Measurements from ENCODE around the gene PTPN1. TPM values are rescaled to one million over a fixed set of nuclear protein-coding genes. Genes with fewer than 3 reads are reported as not detected.

PTPN1 gene
- polyA plus RNA-seq, 1 of the 3 experiments (the other 2 are of a cell fraction), result 23.6 TPM

DNA sequence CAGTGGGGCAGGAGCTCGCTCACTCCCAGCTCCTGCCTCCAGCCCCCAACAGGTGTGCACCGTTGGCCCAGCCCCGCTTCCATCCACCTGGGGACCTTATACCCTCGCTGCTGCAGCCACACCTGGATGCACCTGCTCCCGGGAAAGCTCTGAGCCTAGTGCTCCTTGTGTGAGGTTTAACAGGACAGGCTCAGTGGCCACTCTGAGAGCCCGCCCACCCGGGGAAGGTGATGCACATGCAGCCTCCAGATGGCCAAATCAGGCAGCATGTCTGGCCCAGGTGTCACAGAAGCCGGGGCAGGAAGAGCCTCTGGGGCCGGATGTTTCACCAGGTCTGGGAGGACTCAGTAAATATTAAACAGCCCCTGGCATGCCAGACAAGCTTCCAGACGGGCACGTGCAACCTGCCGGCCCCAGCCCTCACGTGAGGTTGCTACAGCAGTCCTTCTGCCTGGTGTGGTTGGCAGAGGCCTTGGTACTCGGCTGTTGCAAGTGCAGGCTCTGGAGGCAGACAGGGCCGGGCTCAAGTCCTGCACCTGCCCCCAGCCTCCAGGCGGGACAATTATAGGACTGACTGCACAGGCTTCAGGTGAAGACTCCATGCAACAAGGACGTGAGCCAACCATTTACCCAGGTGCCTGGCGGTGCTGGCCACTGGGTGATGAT lies 114.3 kb downstream of the PTPN1 start:
- Histone ChIP-seq H3K9me3 (peaks cover 3% of the 10 kb centered on the region; the same call in 1 of the 2 replicates), H3K4me1 (ENCODE audit: control insufficient read depth in 1 of 2, insufficient read depth in 2 of 2, low read depth in 1 of 2, low read length in 1 of 2) (peaks cover 0 to 26% of the 10 kb centered on the region in 2 experiments; a peak in 1 of 4 replicates), H3K4me2 (no peak overlapping the region), H3K27ac (ENCODE audit: low read depth in 2 of 2, low read length in 1 of 2) (peak overlapping the region in 1 of 2 experiments; percentile 44; a peak in 1 of 4 replicates), H4K20me1 (ENCODE audit: insufficient read depth) (no peaks in the 10 kb centered on the region), H3K27me3 (ENCODE audit: insufficient read depth) (no peaks in the 10 kb centered on the region), H3K36me3 (replicated peaks in 1 of 2; ENCODE audit: control insufficient read depth in 1 of 2, insufficient read depth in 2 of 2, low read length in 1 of 2) (no peaks in the 10 kb centered on the region), H3K9me2 (no peaks in the 10 kb centered on the region), H2AFZ (ENCODE audit: low read depth) (no peak overlapping the region), H3K79me2 (ENCODE audit: insufficient read depth) (no peaks in the 10 kb centered on the region), H3K9ac (no peak overlapping the region), H3F3A (replicated peaks; ENCODE audit: insufficient read depth) (no peaks in the 10 kb centered on the region), H3K4me3 (ENCODE audit: low read depth in 2 of 2, low read length in 1 of 2) (no peak overlapping the region)
- peak; percentile 60 for DNase-seq
- TF ChIP-seq GABPA (IDR thresholded peaks at IDR 0.05; ENCODE audit: low read depth), result no peak
- TF ChIP-seq GATA2 (CRISPR knock-in tag; IDR thresholded peaks at IDR 0.05), result no peak; the same call in 1 of the 2 replicates
- no peak for TF ChIP-seq USF1 (IDR thresholded peaks at IDR 0.05; ENCODE audit: borderline replicate concordance, low read depth)
- TF ChIP-seq MEF2A (IDR thresholded peaks at IDR 0.05; ENCODE audit: borderline replicate concordance, low read depth), result no peak
- TF ChIP-seq MXI1 (IDR thresholded peaks at IDR 0.05; ENCODE audit: low read depth, low read length), result 0 out of 2 replicates have a peak, but pooled peaks have one; percentile 25
- TF ChIP-seq NRF1 (IDR thresholded peaks at IDR 0.05; ENCODE audit: low read depth, low read length), result no peak
- no peak for TF ChIP-seq CTCF (IDR thresholded peaks at IDR 0.05)
- no peak for TF ChIP-seq RXRA (IDR thresholded peaks at IDR 0.05; ENCODE audit: borderline replicate concordance, low read depth)
- no peak for TF ChIP-seq TEAD4 (IDR thresholded peaks at IDR 0.05; ENCODE audit: borderline replicate concordance, insufficient read depth)
- no peak for TF ChIP-seq EZH2phosphoT487 (IDR thresholded peaks at IDR 0.05; ENCODE audit: borderline replicate concordance, low read depth)
- no peak for TF ChIP-seq SMC3 (IDR thresholded peaks at IDR 0.05; ENCODE audit: low read depth, low read length)
- TF ChIP-seq, protein P1, sequence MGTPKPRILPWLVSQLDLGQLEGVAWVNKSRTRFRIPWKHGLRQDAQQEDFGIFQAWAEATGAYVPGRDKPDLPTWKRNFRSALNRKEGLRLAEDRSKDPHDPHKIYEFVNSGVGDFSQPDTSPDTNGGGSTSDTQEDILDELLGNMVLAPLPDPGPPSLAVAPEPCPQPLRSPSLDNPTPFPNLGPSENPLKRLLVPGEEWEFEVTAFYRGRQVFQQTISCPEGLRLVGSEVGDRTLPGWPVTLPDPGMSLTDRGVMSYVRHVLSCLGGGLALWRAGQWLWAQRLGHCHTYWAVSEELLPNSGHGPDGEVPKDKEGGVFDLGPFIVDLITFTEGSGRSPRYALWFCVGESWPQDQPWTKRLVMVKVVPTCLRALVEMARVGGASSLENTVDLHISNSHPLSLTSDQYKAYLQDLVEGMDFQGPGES (IDR thresholded peaks at IDR 0.05; ENCODE audit: low read depth, low read length), result no peak
- TF ChIP-seq CHD2 (IDR thresholded peaks at IDR 0.05; ENCODE audit: low read length, partially characterized antibody), result no peak
- TF ChIP-seq MAX (IDR thresholded peaks at IDR 0.05; ENCODE audit: low read depth), result no peak
- peak in 1 of 2 experiments; percentile 48; a peak in 1 of 4 replicates for TF ChIP-seq EP300 (IDR thresholded peaks at IDR 0.05; ENCODE audit: borderline replicate concordance in 1 of 2, low read depth in 1 of 2, low read length in 1 of 2)
- no peak for TF ChIP-seq REST (IDR thresholded peaks at IDR 0.05; ENCODE audit: low read depth, low read length)
- TF ChIP-seq JUND (IDR thresholded peaks at IDR 0.05), result no peak
- 67% methylated on average over 11 of the region's 18 CpGs for WGBS (ENCODE audit: low lambda C conversion rate)
- CTCF ChIA-PET, result interaction anchor here (0.5 to 2.1 kb wide), 10 partner anchors 12 to 258 kb away, joined by 3 to 18 read pairs (median 4); no protein-coding TSS in a partner anchor
- POLR2A ChIA-PET, result interaction anchor here (0.6 kb wide), 1 partner anchor 444 kb away, joined by 3 read pairs; no protein-coding TSS in a partner anchor
